Activated CD8-positive, alpha-beta T cell treated with anti-CD3 and anti-CD28 coated beads, Interleukin-2, amount 10 ng/mL, durations not matched to agents 7 days and 5 days (primary cell): Measurements from ENCODE around the gene EID3. TPM values are rescaled to one million over a fixed set of nuclear protein-coding genes. Genes with fewer than 3 reads are reported as not detected.

Experiments
- ATAC-seq: fragments of 150-1000 bp; cut with Tn5 transposase; one replicate; pipeline ENCODE4 v1.10.0; 2021; ENCODE audit warnings: moderate library complexity
- CTCF ChIA-PET: fragments of 350-600 bp; sonication (Branson Sonifier 250); formaldehyde crosslinking; loops from one replicate; lab custom pipeline; 2021; ENCODE audit warnings: antibody characterized with exemption; lab: Charles Lee
- POLR2A ChIA-PET: fragments of 350-600 bp; sonication (Branson Sonifier 250); formaldehyde crosslinking; loops from one replicate; lab custom pipeline; 2021; ENCODE audit warnings: antibody characterized with exemption; lab: Charles Lee
- DNase-seq: peaks from one replicate; pipeline ENCODE4 v3.0.0-alpha.2; 2020
- H3K27ac Mint-ChIP-seq: one replicate; pipeline ENCODE4 v1.8.0; 2021; ENCODE audit warnings: mild to moderate bottlenecking, mixed read lengths
- H3K27me3 Mint-ChIP-seq: one replicate; pipeline ENCODE4 v1.8.0; 2021; ENCODE audit warnings: low read depth, mixed read lengths
- H3K36me3 Mint-ChIP-seq: one replicate; pipeline ENCODE4 v1.8.0; 2021; ENCODE audit warnings: low read depth, mixed read lengths
- H3K4me1 Mint-ChIP-seq: one replicate; pipeline ENCODE4 v1.8.0; 2021; ENCODE audit warnings: low read depth, mixed read lengths
- H3K4me3 Mint-ChIP-seq: one replicate; pipeline ENCODE4 v1.8.0; 2021; ENCODE audit warnings: mild to moderate bottlenecking, mixed read lengths
- H3K9me3 Mint-ChIP-seq: one replicate; pipeline ENCODE4 v1.8.0; 2022; ENCODE audit warnings: mixed read lengths; ENCODE audit not compliant: insufficient read depth
- total RNA-seq, 2 experiments: library from RNA; stranded (reverse); gene quantifications; one replicate each; pipeline ENCODE4 v1.2.3, GENCODE V29; 2021

The EID3 gene
- total RNA-seq, 2 experiments from 2014 or later: 7.2 to 7.8 TPM

DNA sequence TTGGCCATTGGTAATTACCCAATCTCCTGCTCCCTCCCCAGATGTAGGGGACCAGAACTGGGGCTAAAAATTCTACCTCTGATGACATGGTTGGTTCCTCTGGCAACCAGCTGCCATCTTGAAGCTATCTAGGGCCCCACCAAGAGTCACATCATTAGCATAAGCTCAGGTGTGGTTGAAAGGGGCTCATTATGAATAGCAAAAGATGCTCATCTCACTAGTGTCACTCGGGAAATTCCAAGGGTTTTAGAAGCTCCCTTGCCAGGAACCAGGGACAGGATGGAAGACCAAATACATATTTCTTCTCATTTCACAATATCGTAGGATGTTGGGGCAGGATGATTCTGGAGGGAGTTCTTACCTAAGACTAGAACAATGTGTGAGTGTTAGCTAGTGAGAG is 38.6 kb downstream of the EID3 start:
- ChIA-PET CTCF (interaction anchor here (1.8 kb wide), 1 partner anchor 11 kb away, joined by 5 read pairs; no protein-coding TSS in a partner anchor), POLR2A (no interaction called here)
- no peak for DNase-seq
- no peaks in the 10 kb centered on the region for H3K4me1 Mint-ChIP-seq
- no peaks in the 10 kb centered on the region for H3K27me3 Mint-ChIP-seq
- H3K9me3 Mint-ChIP-seq: no peaks in the 10 kb centered on the region
- peaks cover 46% of the 10 kb centered on the region for H3K36me3 Mint-ChIP-seq
- no peak for ATAC-seq
- H3K27ac Mint-ChIP-seq: no peak overlapping the region
- no peak overlapping the region for H3K4me3 Mint-ChIP-seq

- H3K27me3 Mint-ChIP-seq: no peaks in the 10 kb centered on the region
- ChIA-PET POLR2A (no interaction called here), CTCF (interaction anchor here (0.8 kb wide), 1 partner anchor 39 kb away, joined by 3 read pairs; no protein-coding TSS in a partner anchor)
- no peaks in the 10 kb centered on the region for H3K4me1 Mint-ChIP-seq
- DNase-seq: no peak
- H3K27ac Mint-ChIP-seq: no peak overlapping the region
- peaks cover 48% of the 10 kb centered on the region for H3K36me3 Mint-ChIP-seq
- H3K9me3 Mint-ChIP-seq: no peaks in the 10 kb centered on the region
- no peak for ATAC-seq
- no peak overlapping the region for H3K4me3 Mint-ChIP-seq
Measured at GRCh38 chr12:104342635-104343249, 39.2 kb downstream of the EID3 start.

- Mint-ChIP-seq H3K4me3 (no peak overlapping the region), H3K9me3 (no peaks in the 10 kb centered on the region), H3K4me1 (no peaks in the 10 kb centered on the region), H3K27ac (no peak overlapping the region), H3K27me3 (no peaks in the 10 kb centered on the region), H3K36me3 (peaks cover 53% of the 10 kb centered on the region)
- ATAC-seq: no peak
- CTCF ChIA-PET: interaction anchor here (1.1 to 1.3 kb wide), 2 partner anchors 9 to 14 kb away, joined by 3 read pairs; no protein-coding TSS in a partner anchor
- DNase-seq: no peak
- POLR2A ChIA-PET: interaction anchor here (0.7 kb wide), 2 partner anchors 24 to 40 kb away, joined by 3 to 5 read pairs; no protein-coding TSS in a partner anchor
Measured at GRCh38 chr12:104344682-104345081, 41.1 kb downstream of the EID3 start.

GRCh38 chr12:104345234-104346066 is 41.9 kb downstream of the EID3 start:
- POLR2A ChIA-PET: no interaction called here
- DNase-seq: no peak
- no peak for ATAC-seq
- Mint-ChIP-seq H3K27ac (no peak overlapping the region), H3K36me3 (peaks cover 47% of the 10 kb centered on the region), H3K27me3 (no peaks in the 10 kb centered on the region), H3K4me3 (no peak overlapping the region), H3K9me3 (no peaks in the 10 kb centered on the region), H3K4me1 (no peaks in the 10 kb centered on the region)
- CTCF ChIA-PET: no interaction called here

GRCh38 chr12:104347374-104348075 is 44.0 kb downstream of the EID3 start:
- no peaks in the 10 kb centered on the region for H3K4me1 Mint-ChIP-seq
- H3K9me3 Mint-ChIP-seq: no peaks in the 10 kb centered on the region
- DNase-seq: no peak
- no peak overlapping the region for H3K4me3 Mint-ChIP-seq
- ChIA-PET CTCF (no interaction called here), POLR2A (no interaction called here)
- no peaks in the 10 kb centered on the region for H3K27me3 Mint-ChIP-seq
- peaks cover 40% of the 10 kb centered on the region for H3K36me3 Mint-ChIP-seq
- H3K27ac Mint-ChIP-seq: no peak overlapping the region
- no peak for ATAC-seq

GRCh38 chr12:104348283-104348993 is 44.9 kb downstream of the EID3 start:
- CTCF ChIA-PET: interaction anchor here (1.0 kb wide), 1 partner anchor 10 kb away, joined by 4 read pairs; no protein-coding TSS in a partner anchor
- no peak overlapping the region for H3K4me3 Mint-ChIP-seq

DNA sequence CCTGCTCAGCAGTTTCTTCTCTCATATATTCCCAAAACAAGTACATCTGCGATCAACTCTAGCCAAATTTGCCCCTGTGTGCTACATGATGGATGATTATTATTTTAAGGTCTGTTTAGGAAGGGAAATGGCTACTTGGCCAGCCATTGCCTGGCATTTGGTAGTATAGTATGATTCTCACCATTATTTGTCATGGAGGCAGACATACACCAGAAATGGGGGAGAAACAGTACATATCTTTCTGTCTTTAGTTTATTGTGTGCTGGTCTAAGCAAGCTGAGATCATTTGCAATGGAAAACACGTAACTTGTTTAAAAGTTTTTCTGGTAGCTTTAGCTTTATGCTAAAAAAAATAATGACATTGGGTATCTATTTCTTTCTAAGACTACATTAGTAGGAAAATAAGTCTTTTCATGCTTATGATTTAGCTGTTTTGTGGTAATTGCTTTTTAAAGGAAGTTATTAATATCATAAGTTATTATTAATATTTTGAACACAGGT is 45.5 kb downstream of the EID3 start:
- no peaks in the 10 kb centered on the region for H3K4me1 Mint-ChIP-seq
- H3K27me3 Mint-ChIP-seq: no peaks in the 10 kb centered on the region
- H3K4me3 Mint-ChIP-seq: no peak overlapping the region
- no peaks in the 10 kb centered on the region for H3K9me3 Mint-ChIP-seq
- POLR2A ChIA-PET: no interaction called here
- no peak overlapping the region for H3K27ac Mint-ChIP-seq
- CTCF ChIA-PET: interaction anchor here (0.7 to 1.0 kb wide), 2 partner anchors 10 to 33 kb away, joined by 4 read pairs; no protein-coding TSS in a partner anchor
- peaks cover 38% of the 10 kb centered on the region for H3K36me3 Mint-ChIP-seq
- DNase-seq (no peak), ATAC-seq (no peak)

More at GRCh38 chr12:104348283-104348993, 44.9 kb downstream of the EID3 start:
- H3K9me3 Mint-ChIP-seq: no peaks in the 10 kb centered on the region
- no peaks in the 10 kb centered on the region for H3K27me3 Mint-ChIP-seq
- no peaks in the 10 kb centered on the region for H3K4me1 Mint-ChIP-seq
- ATAC-seq: no peak
- peaks cover 36% of the 10 kb centered on the region for H3K36me3 Mint-ChIP-seq
- POLR2A ChIA-PET: no interaction called here
- no peak for DNase-seq
- H3K27ac Mint-ChIP-seq: no peak overlapping the region

DNA sequence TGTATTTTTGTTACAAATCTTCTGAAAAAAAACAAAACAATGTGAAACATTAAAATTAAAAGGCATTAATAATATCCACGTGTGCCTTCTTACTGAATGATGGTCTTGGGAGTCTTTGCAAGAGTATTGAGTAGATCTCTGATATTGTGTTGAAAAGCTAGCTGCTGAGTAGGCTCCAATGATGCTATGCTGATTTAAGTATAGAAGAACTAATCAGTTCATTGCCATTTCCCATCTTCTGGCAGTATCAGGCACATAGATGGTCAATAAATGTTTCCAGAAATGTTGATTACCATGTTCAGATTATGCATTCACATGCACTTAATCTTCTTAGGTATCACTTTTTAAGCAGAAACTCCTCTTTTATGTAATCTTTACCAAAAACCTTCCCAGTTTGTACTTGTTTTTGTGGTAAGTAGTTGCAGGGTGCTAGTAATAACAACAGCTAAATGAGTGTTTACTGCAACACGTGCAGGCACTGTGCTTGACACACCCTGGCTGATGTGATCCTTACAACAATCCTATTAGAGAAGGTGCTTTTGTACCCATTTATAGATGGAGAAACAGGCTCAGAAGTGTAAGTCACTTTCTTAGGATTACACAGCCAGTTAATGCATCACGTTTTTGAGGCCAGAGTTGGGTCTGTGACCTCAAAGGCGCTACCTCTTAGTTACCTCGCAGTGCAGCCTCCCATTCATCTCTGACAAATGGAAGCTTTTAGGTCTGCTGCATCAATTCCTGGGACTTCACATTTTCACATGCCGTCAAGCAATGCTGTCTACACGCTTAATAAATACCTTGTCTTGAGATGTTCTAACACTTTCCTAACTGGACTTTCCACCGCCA is 46.9 kb downstream of the EID3 start:
- CTCF ChIA-PET: interaction anchor here (1.1 kb wide), 1 partner anchor 16 kb away, joined by 4 read pairs; no protein-coding TSS in a partner anchor
- ATAC-seq: no peak
- no peak overlapping the region for H3K4me3 Mint-ChIP-seq

DNA sequence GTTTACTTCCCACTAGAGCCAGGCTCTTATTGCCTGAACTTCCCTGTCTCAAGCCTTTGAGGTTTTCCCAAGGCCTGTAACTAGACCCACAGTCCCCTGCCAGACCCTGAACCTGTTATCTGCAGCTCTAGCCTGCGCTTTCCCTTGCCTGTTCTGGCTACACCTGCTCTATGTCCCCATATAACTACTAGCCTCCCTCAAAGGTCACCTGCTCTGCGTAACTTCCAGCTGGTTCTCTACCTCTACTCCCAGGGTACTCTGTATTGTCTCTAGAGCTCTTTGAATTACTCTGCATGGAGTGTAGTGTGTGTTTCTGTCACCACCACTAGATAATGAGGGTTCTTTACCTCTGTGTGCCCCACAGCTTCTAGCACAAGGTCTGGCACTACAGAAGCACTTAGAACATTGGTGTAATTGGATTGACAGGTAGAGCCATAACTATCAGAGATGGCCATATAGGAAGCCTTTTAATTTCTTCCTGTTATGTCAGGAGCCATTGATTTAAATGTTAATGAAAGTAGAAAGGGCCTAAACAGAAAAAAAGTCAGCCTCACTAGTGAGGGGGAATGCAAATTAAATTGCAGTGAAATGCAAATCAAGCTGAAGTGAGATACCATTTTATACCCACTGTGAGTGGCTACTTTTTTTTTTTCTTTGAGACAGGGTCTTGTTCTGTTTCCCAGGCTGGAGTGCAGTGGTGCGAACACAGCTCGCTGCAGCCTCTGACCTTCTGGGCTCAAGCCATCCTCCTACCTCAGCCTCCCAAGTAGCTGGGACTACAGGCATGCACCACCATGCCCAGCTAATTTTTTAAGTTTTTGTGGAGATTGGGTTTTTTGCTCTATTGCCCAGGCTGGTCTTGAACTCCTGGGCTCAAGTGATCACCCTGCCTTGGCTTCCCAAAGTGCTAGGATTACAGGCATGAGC is 47.8 kb downstream of the EID3 start:
- POLR2A ChIA-PET: no interaction called here
- Mint-ChIP-seq H3K4me3 (no peak overlapping the region), H3K9me3 (no peaks in the 10 kb centered on the region)

More for the DNA sequence above, 46.9 kb downstream of the EID3 start:
- no peak overlapping the region for H3K27ac Mint-ChIP-seq
- POLR2A ChIA-PET: no interaction called here
- H3K27me3 Mint-ChIP-seq: no peaks in the 10 kb centered on the region
- no peak for DNase-seq
- peaks cover 41% of the 10 kb centered on the region for H3K36me3 Mint-ChIP-seq
- no peaks in the 10 kb centered on the region for H3K4me1 Mint-ChIP-seq
- H3K9me3 Mint-ChIP-seq: no peaks in the 10 kb centered on the region

More for the DNA sequence above, 47.8 kb downstream of the EID3 start:
- Mint-ChIP-seq H3K4me1 (no peaks in the 10 kb centered on the region), H3K27me3 (no peaks in the 10 kb centered on the region), H3K27ac (no peak overlapping the region), H3K36me3 (peaks cover 39% of the 10 kb centered on the region)
- ATAC-seq (no peak), DNase-seq (no peak)
- CTCF ChIA-PET: interaction anchor here (1.1 kb wide), 1 partner anchor 17 kb away, joined by 4 read pairs; no protein-coding TSS in a partner anchor
